ENCODE data around the gene TOMM20.
A peak's percentile ranks its signal among the peaks of the same experiment; 100 is the strongest.
"Not testable (repeated sequence)": the region's sequence is repeated elsewhere in the genome, so short reads cannot be mapped to it uniquely, and the experiment has no call there.

The TOMM20 gene

DNA sequence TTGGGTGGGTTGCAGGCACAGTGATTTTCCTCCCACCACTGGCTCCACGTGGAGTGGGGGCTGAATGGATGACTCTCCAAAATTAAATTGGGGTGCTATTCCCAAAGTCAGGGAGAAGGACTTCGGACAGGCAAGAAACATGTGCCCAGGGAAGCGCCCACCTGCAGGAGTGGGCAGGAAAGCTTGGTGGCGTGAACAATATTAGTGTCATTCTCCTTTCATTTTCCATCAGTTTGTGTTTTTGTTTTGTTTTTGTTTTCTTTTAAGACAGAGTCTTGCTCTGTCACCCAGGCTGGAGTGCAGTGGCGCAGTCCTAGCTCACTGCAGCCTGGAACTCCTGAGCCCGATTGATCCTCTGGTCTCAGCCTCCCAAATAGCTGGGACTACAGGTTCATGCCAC, 30.1 kb downstream of the TOMM20 start (continued):
- TF ChIP-seq, protein P1, sequence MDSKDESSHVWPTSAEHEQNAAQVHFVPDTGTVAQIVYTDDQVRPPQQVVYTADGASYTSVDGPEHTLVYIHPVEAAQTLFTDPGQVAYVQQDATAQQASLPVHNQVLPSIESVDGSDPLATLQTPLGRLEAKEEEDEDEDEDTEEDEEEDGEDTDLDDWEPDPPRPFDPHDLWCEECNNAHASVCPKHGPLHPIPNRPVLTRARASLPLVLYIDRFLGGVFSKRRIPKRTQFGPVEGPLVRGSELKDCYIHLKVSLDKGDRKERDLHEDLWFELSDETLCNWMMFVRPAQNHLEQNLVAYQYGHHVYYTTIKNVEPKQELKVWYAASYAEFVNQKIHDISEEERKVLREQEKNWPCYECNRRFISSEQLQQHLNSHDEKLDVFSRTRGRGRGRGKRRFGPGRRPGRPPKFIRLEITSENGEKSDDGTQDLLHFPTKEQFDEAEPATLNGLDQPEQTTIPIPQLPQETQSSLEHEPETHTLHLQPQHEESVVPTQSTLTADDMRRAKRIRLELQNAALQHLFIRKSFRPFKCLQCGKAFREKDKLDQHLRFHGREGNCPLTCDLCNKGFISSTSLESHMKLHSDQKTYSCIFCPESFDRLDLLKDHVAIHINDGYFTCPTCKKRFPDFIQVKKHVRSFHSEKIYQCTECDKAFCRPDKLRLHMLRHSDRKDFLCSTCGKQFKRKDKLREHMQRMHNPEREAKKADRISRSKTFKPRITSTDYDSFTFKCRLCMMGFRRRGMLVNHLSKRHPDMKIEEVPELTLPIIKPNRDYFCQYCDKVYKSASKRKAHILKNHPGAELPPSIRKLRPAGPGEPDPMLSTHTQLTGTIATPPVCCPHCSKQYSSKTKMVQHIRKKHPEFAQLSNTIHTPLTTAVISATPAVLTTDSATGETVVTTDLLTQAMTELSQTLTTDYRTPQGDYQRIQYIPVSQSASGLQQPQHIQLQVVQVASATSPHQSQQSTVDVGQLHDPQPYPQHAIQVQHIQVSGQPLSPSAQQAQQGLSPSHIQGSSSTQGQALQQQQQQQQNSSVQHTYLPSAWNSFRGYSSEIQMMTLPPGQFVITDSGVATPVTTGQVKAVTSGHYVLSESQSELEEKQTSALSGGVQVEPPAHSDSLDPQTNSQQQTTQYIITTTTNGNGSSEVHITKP (tag by site-specific recombination; IDR thresholded peaks at IDR 0.05), result peak; percentile 73
- TF ChIP-seq, protein P2, sequence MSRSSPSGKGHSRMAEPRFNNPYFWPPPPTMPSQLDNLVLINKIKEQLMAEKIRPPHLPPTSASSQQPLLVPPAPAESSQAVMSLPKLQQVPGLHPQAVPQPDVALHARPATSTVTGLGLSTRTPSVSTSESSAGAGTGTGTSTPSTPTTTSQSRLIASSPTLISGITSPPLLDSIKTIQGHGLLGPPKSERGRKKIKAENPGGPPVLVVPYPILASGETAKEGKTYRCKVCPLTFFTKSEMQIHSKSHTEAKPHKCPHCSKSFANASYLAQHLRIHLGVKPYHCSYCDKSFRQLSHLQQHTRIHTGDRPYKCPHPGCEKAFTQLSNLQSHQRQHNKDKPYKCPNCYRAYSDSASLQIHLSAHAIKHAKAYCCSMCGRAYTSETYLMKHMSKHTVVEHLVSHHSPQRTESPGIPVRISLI (tag by site-specific recombination; IDR thresholded peaks at IDR 0.05), result no peak

DNA sequence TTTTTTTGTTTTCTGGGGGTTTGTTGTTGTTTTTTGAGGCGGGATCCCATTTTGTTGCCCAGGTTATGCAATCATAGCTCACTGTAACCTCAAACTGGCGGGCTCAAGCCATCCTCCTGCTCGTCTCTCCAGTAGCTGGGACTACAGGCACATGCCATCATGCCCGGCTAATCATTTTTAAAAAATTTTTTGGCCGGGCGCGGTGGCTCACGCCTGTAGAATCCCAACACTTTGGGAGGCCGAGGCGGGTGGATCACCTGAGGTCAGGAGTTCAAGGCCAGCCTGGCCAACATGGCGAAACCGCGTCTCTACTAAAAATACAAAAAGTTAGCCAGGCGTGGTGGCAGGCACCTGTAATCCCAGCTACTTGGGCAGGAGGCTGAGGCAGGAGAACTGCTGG, 31.1 kb downstream of the TOMM20 start:
- CTCF ChIA-PET, result interaction anchor here (0.6 kb wide), 1 partner anchor 85 kb away, joined by 4 read pairs; no protein-coding TSS in a partner anchor

DNA sequence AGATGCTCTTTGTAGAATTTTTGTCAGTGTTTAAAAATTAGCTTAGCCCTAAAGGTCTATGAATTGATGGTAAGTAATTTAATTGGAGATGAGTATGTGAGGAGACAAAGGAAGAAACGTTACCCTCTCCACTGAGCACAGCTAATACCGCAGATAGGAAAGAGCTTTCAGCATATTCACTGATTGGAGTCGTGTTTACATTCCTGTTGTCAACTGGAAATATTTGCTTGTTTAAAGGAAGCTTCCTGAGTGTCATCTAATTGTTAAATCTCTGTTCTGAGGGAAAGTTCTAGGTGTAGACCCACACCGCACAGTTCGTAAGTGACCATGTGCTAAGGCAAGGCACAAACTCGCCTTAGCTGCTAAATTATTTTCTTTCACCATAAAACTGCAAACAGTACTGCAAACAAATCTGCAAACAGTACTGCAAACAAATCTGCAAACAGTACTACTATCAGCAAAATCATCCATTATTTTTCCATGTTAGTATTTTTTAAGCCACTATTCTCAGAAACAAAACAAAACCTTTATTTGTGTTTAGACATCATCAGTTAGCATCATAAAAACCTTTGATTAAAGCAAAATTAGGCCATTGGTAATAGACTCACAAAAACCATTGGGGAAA, 32.6 kb downstream of the TOMM20 start:
- POLR2A ChIA-PET, result interaction anchor here (0.5 kb wide), 1 partner anchor 10 kb away, joined by 8 read pairs; no protein-coding TSS in a partner anchor
- CTCF ChIA-PET, result interaction anchor here (0.6 to 4.0 kb wide), 15 partner anchors 8 to 1703 kb away, joined by 3 to 42 read pairs (median 3); no protein-coding TSS in a partner anchor
- no peaks in the 10 kb centered on the region for H3K4me1 ChIP-seq (ENCODE audit: control insufficient read depth, insufficient read depth, low read length)

More for the DNA sequence above, 31.1 kb downstream of the TOMM20 start:
- POLR2A ChIA-PET, result interaction anchor here (0.6 to 1.4 kb wide), 2 partner anchors 10 to 597 kb away, joined by 3 to 4 read pairs; no protein-coding TSS in a partner anchor
- H3K27ac ChIP-seq (ENCODE audit: extremely low read depth, low read depth, low read length); H3K9me3 ChIP-seq (ENCODE audit: control insufficient read depth, insufficient read depth, low read depth, low read length); H3K4me1 ChIP-seq (ENCODE audit: control insufficient read depth, insufficient read depth, low read length); H3K36me3 ChIP-seq (ENCODE audit: control insufficient read depth in 2 of 2, insufficient read depth in 1 of 2, low read length in 2 of 2); H3K4me3 ChIP-seq (ENCODE audit: low read depth, low read length): not testable (repeated sequence)

DNA sequence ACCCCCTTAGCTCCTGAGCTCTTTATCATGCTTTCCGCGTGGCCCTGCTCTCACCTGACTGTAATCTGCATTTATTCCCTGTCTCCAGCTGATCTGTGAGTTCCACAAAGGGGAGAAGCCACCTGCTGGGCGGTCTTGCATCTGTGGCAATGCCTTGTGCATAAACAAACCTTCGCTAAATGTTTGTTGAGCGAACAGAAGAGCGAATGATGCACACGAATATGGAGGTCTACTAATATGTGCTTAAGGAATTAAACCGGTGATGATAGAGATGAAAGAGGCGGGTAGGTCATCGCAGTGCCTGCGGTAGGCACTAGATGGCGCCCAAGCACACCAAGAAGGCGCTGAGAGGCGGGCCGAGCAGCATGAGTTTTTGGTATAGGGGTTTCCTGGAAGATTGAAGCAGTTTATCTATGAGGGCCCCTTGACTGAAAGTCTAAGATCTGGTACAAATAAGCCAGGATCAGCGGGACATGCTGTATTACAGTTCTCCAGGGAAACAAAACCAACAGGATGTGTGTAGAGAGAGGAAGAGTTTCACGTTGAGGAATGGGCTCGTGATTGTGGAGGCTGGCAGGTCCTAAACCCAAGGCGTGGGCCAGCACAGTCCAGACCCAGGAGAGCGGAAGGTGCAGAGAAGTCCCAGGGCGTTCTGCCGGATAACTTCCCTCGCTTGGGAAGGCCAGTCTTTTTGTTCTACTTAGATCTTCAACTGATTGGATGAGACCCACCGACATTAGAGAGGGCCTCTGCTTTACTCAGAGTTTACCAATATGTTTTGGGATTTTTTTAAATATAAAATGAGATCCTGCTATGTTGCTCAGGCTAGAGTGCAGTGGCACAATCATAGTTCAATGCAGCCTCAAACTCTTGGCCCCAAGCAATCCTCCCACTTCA, 34.7 kb downstream of the TOMM20 start:
- H3K4me1 ChIP-seq (ENCODE audit: control insufficient read depth, insufficient read depth, low read length), result no peaks in the 10 kb centered on the region
- H3K4me3 ChIP-seq (ENCODE audit: low read depth, low read length), result no peak overlapping the region
- H3K36me3 ChIP-seq (ENCODE audit: control insufficient read depth in 2 of 2, insufficient read depth in 1 of 2, low read length in 2 of 2), result no peaks in the 10 kb centered on the region
- no peak overlapping the region for H3K27ac ChIP-seq (ENCODE audit: extremely low read depth, low read depth, low read length)
- POLR2A ChIA-PET, result interaction anchor here (0.5 to 0.9 kb wide), 2 partner anchors 378 to 598 kb away, joined by 3 to 8 read pairs; no protein-coding TSS in a partner anchor
- H3K9me3 ChIP-seq (ENCODE audit: control insufficient read depth, insufficient read depth, low read depth, low read length), result no peaks in the 10 kb centered on the region
- CTCF ChIA-PET, result interaction anchor here (0.6 to 4.0 kb wide), 37 partner anchors 10 to 978 kb away, joined by 3 to 42 read pairs (median 4); no protein-coding TSS in a partner anchor
- TF ChIP-seq ZEB2 (tag by site-specific recombination; IDR thresholded peaks at IDR 0.05) (no peak), ZNF654 (tag by site-specific recombination; IDR thresholded peaks at IDR 0.05; ENCODE audit: low read depth) (peak; percentile 90), ZNF248 (tag by site-specific recombination; IDR thresholded peaks at IDR 0.05) (no peak), ZNF596 (tag by site-specific recombination; IDR thresholded peaks at IDR 0.05) (peak; percentile 36; the same call in 1 of the 2 replicates), ZNF2 (tag by site-specific recombination; IDR thresholded peaks at IDR 0.05) (0 out of 2 replicates have a peak, but pooled peaks have one; percentile 30), ZNF664 (tag by site-specific recombination; IDR thresholded peaks at IDR 0.05) (peak; percentile 23; the same call in 1 of the 2 replicates), ZBTB20 (tag by site-specific recombination; IDR thresholded peaks at IDR 0.05) (peak; percentile 94)
- TF ChIP-seq, protein P3, sequence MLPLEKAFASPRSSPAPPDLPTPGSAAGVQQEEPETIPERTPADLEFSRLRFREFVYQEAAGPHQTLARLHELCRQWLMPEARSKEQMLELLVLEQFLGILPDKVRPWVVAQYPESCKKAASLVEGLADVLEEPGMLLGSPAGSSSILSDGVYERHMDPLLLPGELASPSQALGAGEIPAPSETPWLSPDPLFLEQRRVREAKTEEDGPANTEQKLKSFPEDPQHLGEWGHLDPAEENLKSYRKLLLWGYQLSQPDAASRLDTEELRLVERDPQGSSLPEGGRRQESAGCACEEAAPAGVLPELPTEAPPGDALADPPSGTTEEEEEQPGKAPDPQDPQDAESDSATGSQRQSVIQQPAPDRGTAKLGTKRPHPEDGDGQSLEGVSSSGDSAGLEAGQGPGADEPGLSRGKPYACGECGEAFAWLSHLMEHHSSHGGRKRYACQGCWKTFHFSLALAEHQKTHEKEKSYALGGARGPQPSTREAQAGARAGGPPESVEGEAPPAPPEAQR (tag by site-specific recombination; IDR thresholded peaks at IDR 0.05), result no peak
- TF ChIP-seq, protein P4, sequence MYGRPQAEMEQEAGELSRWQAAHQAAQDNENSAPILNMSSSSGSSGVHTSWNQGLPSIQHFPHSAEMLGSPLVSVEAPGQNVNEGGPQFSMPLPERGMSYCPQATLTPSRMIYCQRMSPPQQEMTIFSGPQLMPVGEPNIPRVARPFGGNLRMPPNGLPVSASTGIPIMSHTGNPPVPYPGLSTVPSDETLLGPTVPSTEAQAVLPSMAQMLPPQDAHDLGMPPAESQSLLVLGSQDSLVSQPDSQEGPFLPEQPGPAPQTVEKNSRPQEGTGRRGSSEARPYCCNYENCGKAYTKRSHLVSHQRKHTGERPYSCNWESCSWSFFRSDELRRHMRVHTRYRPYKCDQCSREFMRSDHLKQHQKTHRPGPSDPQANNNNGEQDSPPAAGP (tag by site-specific recombination; IDR thresholded peaks at IDR 0.05), result 0 out of 2 replicates have a peak, but pooled peaks have one; percentile 7
- TF ChIP-seq, protein P5, sequence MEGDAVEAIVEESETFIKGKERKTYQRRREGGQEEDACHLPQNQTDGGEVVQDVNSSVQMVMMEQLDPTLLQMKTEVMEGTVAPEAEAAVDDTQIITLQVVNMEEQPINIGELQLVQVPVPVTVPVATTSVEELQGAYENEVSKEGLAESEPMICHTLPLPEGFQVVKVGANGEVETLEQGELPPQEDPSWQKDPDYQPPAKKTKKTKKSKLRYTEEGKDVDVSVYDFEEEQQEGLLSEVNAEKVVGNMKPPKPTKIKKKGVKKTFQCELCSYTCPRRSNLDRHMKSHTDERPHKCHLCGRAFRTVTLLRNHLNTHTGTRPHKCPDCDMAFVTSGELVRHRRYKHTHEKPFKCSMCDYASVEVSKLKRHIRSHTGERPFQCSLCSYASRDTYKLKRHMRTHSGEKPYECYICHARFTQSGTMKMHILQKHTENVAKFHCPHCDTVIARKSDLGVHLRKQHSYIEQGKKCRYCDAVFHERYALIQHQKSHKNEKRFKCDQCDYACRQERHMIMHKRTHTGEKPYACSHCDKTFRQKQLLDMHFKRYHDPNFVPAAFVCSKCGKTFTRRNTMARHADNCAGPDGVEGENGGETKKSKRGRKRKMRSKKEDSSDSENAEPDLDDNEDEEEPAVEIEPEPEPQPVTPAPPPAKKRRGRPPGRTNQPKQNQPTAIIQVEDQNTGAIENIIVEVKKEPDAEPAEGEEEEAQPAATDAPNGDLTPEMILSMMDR (tag by site-specific recombination; IDR thresholded peaks at IDR 0.05), result peak; percentile 96

More for the DNA sequence above, 32.6 kb downstream of the TOMM20 start:
- H3K9me3 ChIP-seq (ENCODE audit: control insufficient read depth, insufficient read depth, low read depth, low read length), result no peaks in the 10 kb centered on the region
- H3K4me3 ChIP-seq (ENCODE audit: low read depth, low read length), result no peak overlapping the region
- H3K36me3 ChIP-seq (ENCODE audit: control insufficient read depth in 2 of 2, insufficient read depth in 1 of 2, low read length in 2 of 2), result no peaks in the 10 kb centered on the region
- peak; percentile 95 for TF ChIP-seq ZSCAN16 (tag by site-specific recombination; IDR thresholded peaks at IDR 0.05)
- no peak for TF ChIP-seq ZNF350 (tag by site-specific recombination; IDR thresholded peaks at IDR 0.05)
- TF ChIP-seq ZNF16 (tag by site-specific recombination; IDR thresholded peaks at IDR 0.05; ENCODE audit: low read depth), result no peak
- TF ChIP-seq, protein P6, sequence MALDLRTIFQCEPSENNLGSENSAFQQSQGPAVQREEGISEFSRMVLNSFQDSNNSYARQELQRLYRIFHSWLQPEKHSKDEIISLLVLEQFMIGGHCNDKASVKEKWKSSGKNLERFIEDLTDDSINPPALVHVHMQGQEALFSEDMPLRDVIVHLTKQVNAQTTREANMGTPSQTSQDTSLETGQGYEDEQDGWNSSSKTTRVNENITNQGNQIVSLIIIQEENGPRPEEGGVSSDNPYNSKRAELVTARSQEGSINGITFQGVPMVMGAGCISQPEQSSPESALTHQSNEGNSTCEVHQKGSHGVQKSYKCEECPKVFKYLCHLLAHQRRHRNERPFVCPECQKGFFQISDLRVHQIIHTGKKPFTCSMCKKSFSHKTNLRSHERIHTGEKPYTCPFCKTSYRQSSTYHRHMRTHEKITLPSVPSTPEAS (tag by site-specific recombination; IDR thresholded peaks at IDR 0.05), result no peak
- TF ChIP-seq SP3 (tag by site-specific recombination; IDR thresholded peaks at IDR 0.05), result no peak
- no peak overlapping the region for H3K27ac ChIP-seq (ENCODE audit: extremely low read depth, low read depth, low read length)
